Thyroid gland (tissue), 4 donors: ENCODE measurements around the gene GPR75. TPM values are rescaled to one million over a fixed set of nuclear protein-coding genes. Genes with fewer than 3 reads are reported as not detected.

Experiments
- DNase-seq, 2 donors: peaks; one replicate each; pipeline ENCODE4 v3.0.0-alpha.2; 2019
- H3K27ac ChIP-seq, 3 donors: fragments of 200-600 bp; sonication (generic); 1 replicate in 2 of 3; 2 replicates in 1 of 3; pipeline ENCODE4 v1.5.1; 2016 to 2019; ENCODE audit warnings: mild to moderate bottlenecking in 1 of 3, moderate library complexity in 1 of 3
- H3K27me3 ChIP-seq: fragments of 200-600 bp; sonication (generic); one replicate; pipeline ENCODE4 v1.5.1; 2019
- H3K36me3 ChIP-seq, 2 donors: fragments of 200-600 bp; sonication (generic); one replicate each; pipeline ENCODE4 v1.5.1; 2016 to 2019
- H3K4me1 ChIP-seq, 2 donors: fragments of 200-600 bp; sonication (generic); one replicate each; pipeline ENCODE4 v1.5.1; 2017 to 2019
- H3K4me3 ChIP-seq, 3 donors: fragments of 200-600 bp; sonication (generic); replicated peaks in 1 of 3; 1 replicate in 2 of 3; 2 replicates in 1 of 3; pipeline ENCODE4 v1.5.1; 2016; ENCODE audit warnings: mild to moderate bottlenecking in 1 of 3
- H3K9me3 ChIP-seq: fragments of 200-600 bp; sonication (generic); one replicate; pipeline ENCODE4 v1.5.1; 2017
- CTCF ChIP-seq, 6 experiments: fragments of 200-600 bp in 3 of 6; fragments of 450-650 bp in 3 of 6; sonication (generic) in 3 of 6; IDR thresholded peaks; one replicate each; pipeline ENCODE4 v1.5.1; 2016 to 2019; ENCODE audit warnings: antibody characterized with exemption in 6 of 6, mild to moderate bottlenecking in 2 of 6, inconsistent platforms in 1 of 6, moderate library complexity in 1 of 6
- POLR2A ChIP-seq, 2 donors: fragments of 450-650 bp; IDR thresholded peaks; one replicate each; pipeline ENCODE4 v1.6.1; 2017; ENCODE audit warnings: antibody characterized with exemption in 2 of 2, mild to moderate bottlenecking in 2 of 2, moderate library complexity in 1 of 2
- WGBS, 2 donors: methylation state at CpG; one replicate each; pipeline ENCODE4 v1.1.5; 2017; 5-methylcytosine and 5-hydroxymethylcytosine counted together
- intact Hi-C: fragments of 100-400 bp; cut with DNase I; formaldehyde crosslinking; loops from one replicate; pipeline ENCODE4 v1.15.1; 2023
- microRNA-seq: library from miRNA; unstranded; fragments of <30 nt; microRNA quantifications from one replicate; pipeline ENCODE4, GENCODE V29; 2016
- small RNA-seq: library from RNA; depleted of rRNA; stranded (forward); fragments of <200 nt; gene quantifications from one replicate; pipeline ENCODE3, GENCODE V24; 2016
- total RNA-seq, 4 donors: library from RNA; depleted of rRNA; stranded (reverse); fragments of >200 nt; gene quantifications; one replicate each; pipeline ENCODE4 v1.2.3, GENCODE V29; 2016

Gene GPR75
- total RNA-seq, 4 donors from 2014 or later = 3.7 to 7.9 (median 6.1) TPM

- H3K27ac ChIP-seq = no peak overlapping the region
- peaks cover 38 to 66% of the 10 kb centered on the region in 2 donors for H3K36me3 ChIP-seq
- TF ChIP-seq CTCF (IDR thresholded peaks at IDR 0.05) (no peak), POLR2A (IDR thresholded peaks at IDR 0.05) (no peak)
- no peaks in the 10 kb centered on the region for H3K4me1 ChIP-seq
- intact Hi-C loops = no loop called here
- no peaks in the 10 kb centered on the region for H3K27me3 ChIP-seq
- H3K4me3 ChIP-seq = no peak overlapping the region
- no peak for DNase-seq
- no peaks in the 10 kb centered on the region for H3K9me3 ChIP-seq
Measured at GRCh38 chr2:53813151-53813550, 46.6 kb downstream of the GPR75 start.

- H3K27ac ChIP-seq = no peak overlapping the region
- 90 to 93% methylated on average over 3 of the region's 3 CpGs for WGBS, 2 donors
- no peak for TF ChIP-seq POLR2A (IDR thresholded peaks at IDR 0.05)
- TF ChIP-seq CTCF (IDR thresholded peaks at IDR 0.05) = no peak
- DNase-seq = no peak
- H3K9me3 ChIP-seq = no peaks in the 10 kb centered on the region
- peaks cover 38 to 70% of the 10 kb centered on the region in 2 donors for H3K36me3 ChIP-seq
- intact Hi-C loops = no loop called here
- no peaks in the 10 kb centered on the region for H3K4me1 ChIP-seq
- H3K4me3 ChIP-seq = no peak overlapping the region
- no peaks in the 10 kb centered on the region for H3K27me3 ChIP-seq
Measured at GRCh38 chr2:53811601-53812000, 48.2 kb downstream of the GPR75 start.

Small RNA genes lying within 50 kb of the gene (microRNA-seq; reads per million reads assigned to microRNA genes)
- not detected for gene MIR3682

Small RNA genes lying within 50 kb of the gene (small RNA-seq; reads per million reads assigned to genes)
- gene MIR3682 = not detected

Other genes with a start within 250 kb of the GPR75 start
- gene CHAC2, start 92.2 kb downstream of the GPR75 start, total RNA-seq = 1 to 10 TPM; 1.7 to 3.2 (median 1.9) TPM
- 10 to 100 TPM; 24.2 to 32.2 (median 30.2) TPM for gene ASB3, start 73.0 kb downstream of the GPR75 start, total RNA-seq
- gene ERLEC1, start 72.9 kb downstream of the GPR75 start, total RNA-seq = 100 to 1,000 TPM in 1 of 4 donors, 10 to 100 TPM in 3; 54.1 to 138 (median 83.2) TPM
- 100 to 1,000 TPM in 1 of 4 donors, 10 to 100 TPM in 3; 64.3 to 131 (median 84.4) TPM for gene PSME4, start 111.0 kb upstream of the GPR75 start, total RNA-seq